Activated CD8-positive, alpha-beta memory T cell treated with anti-CD3 and anti-CD28 coated beads, Interleukin-2, amount 10 ng/mL, durations not matched to agents 7 days and 5 days (primary cell): ENCODE results near the gene RASGRP1. TPM values are rescaled to one million over a fixed set of nuclear protein-coding genes. Genes with fewer than 3 reads are reported as not detected.

Experiments
- ATAC-seq: fragments of 150-1000 bp; cut with Tn5 transposase; one replicate; pipeline ENCODE4 v1.10.0; 2021; ENCODE audit warnings: moderate library complexity
- CTCF ChIA-PET: fragments of 350-600 bp; sonication (Branson Sonifier 250); formaldehyde crosslinking; loops from one replicate; lab custom pipeline; 2021; ENCODE audit warnings: antibody characterized with exemption; lab: Charles Lee
- DNase-seq: peaks from one replicate; pipeline ENCODE4 v3.0.0-alpha.2; 2020
- H3K27ac Mint-ChIP-seq: one replicate; pipeline ENCODE4 v1.8.0; 2021; ENCODE audit warnings: mild to moderate bottlenecking, mixed read lengths
- H3K27me3 Mint-ChIP-seq: one replicate; pipeline ENCODE4 v1.8.0; 2021; ENCODE audit warnings: mixed read lengths
- H3K36me3 Mint-ChIP-seq: one replicate; pipeline ENCODE4 v1.8.0; 2021; ENCODE audit warnings: mild to moderate bottlenecking, mixed read lengths
- H3K4me1 Mint-ChIP-seq: one replicate; pipeline ENCODE4 v1.8.0; 2021; ENCODE audit warnings: mixed read lengths
- H3K4me3 Mint-ChIP-seq: one replicate; pipeline ENCODE4 v1.8.0; 2021; ENCODE audit warnings: mild to moderate bottlenecking, moderate library complexity, mixed read lengths
- H3K9me3 Mint-ChIP-seq: one replicate; pipeline ENCODE4 v1.8.0; 2022; ENCODE audit warnings: low read depth, mixed read lengths
- total RNA-seq, 2 experiments: library from RNA; stranded (reverse); gene quantifications; one replicate each; pipeline ENCODE4 v1.2.3, GENCODE V29; 2021

The RASGRP1 gene
- total RNA-seq, 2 experiments from 2014 or later, result 143 to 202 TPM

DNA sequence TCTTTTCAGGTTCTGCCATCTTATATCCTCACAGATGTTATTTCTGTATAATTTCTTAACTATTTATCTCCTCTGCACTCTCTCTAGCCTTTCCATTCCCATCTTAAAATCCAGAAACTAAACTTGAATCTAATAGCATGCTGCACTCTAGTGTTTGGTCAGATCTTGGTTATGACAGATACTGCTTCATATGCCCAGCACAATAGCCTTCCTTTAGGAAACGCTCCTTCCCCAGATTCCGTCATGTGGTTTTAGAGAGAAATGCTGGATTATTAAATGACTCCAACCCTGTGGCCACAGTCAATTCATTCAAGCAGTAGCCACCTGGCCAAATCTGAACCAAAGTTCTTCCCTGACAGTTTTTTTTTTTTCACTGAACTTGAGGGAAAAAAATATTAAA, 19.4 kb downstream of the RASGRP1 start:
- ATAC-seq (no peak), DNase-seq (no peak)
- CTCF ChIA-PET, result interaction anchor here (1.0 kb wide), 1 partner anchor 146 kb away, joined by 5 read pairs; no protein-coding TSS in a partner anchor
- H3K4me3 Mint-ChIP-seq, result no peak overlapping the region
- peaks cover 84% of the 10 kb centered on the region for H3K4me1 Mint-ChIP-seq
- no peaks in the 10 kb centered on the region for H3K27me3 Mint-ChIP-seq
- H3K36me3 Mint-ChIP-seq, result peaks cover 76% of the 10 kb centered on the region
- H3K9me3 Mint-ChIP-seq, result no peaks in the 10 kb centered on the region
- H3K27ac Mint-ChIP-seq, result peak overlapping the region; percentile 5

DNA sequence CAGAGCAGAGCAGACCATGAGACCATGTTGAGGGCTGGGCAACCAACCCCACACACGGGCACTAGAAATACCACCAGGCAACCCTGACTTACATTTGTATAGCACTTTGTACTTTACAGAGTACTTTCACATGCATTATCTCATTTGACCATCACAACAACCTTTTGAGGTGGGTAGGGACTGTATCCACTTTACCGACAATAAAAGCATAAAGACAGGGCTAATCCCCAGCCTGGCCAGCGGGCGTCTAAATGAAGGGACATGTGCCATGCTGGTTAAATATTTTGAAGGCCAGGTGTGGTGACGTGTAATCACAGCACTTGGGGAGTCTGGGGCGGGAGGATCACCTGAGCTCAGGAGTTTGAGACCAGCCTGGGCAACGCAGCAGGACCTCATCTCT, 23.6 kb downstream of the RASGRP1 start:
- no peak overlapping the region for H3K4me3 Mint-ChIP-seq
- ATAC-seq (no peak), DNase-seq (no peak)
- CTCF ChIA-PET, result interaction anchor here (1.1 to 2.2 kb wide), 5 partner anchors 23 to 155 kb away, joined by 3 to 8 read pairs (median 5); partner anchors contain the start of gene RASGRP1
- H3K9me3 Mint-ChIP-seq, result no peaks in the 10 kb centered on the region
- H3K27ac Mint-ChIP-seq, result peak overlapping the region; percentile 25
- peaks cover 87% of the 10 kb centered on the region for H3K4me1 Mint-ChIP-seq
- peaks cover 69% of the 10 kb centered on the region for H3K36me3 Mint-ChIP-seq
- no peaks in the 10 kb centered on the region for H3K27me3 Mint-ChIP-seq

DNA sequence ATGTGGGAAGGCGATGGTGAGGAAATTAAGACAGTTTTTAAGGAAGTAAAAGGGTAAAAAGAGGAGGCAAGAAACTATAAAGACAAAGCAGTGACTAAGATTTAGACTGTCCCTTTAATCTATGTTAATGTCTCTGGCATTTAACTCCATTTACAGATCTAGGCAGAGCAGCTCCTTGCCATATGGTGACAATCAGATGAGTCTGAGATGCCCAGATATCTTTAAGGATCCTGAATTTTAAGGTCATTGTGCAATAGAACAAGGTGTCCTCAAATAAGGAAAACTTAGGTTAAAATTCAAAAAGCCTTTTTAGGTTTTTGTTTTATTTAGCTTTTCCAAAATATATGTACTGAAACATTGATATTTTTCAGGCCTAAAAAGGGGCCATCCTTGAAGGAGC, 24.1 kb downstream of the RASGRP1 start:
- ATAC-seq (no peak), DNase-seq (no peak)
- Mint-ChIP-seq H3K4me1 (peaks cover 90% of the 10 kb centered on the region), H3K27ac (peak overlapping the region; percentile 76), H3K9me3 (no peaks in the 10 kb centered on the region), H3K27me3 (no peaks in the 10 kb centered on the region), H3K4me3 (no peak overlapping the region), H3K36me3 (peaks cover 72% of the 10 kb centered on the region)
- CTCF ChIA-PET, result interaction anchor here (1.2 kb wide), 1 partner anchor 147 kb away, joined by 3 read pairs; no protein-coding TSS in a partner anchor

DNA sequence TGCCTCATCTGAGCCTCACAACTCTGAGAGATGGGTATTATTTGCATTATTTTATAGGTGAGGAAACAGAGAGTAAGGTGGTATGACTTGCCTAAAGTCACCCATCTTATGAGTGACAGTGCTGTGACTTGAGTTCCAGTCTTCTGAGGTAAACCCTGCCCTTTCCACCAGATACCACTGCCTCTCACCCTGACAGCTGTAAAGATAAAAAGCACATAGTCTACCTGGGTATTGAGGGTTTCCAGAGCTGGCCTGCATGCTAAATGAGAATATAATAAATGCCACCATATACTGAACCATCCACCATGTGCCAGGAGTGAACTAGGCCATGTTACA, 25.6 kb downstream of the RASGRP1 start:
- DNase-seq (peak; percentile 64), ATAC-seq (peak; percentile 76)
- CTCF ChIA-PET, result interaction anchor here (1.0 to 2.6 kb wide), 4 partner anchors 24 to 161 kb away, joined by 3 to 12 read pairs (median 3); partner anchors contain the start of gene RASGRP1
- Mint-ChIP-seq H3K27me3 (no peaks in the 10 kb centered on the region), H3K4me1 (peaks cover 90% of the 10 kb centered on the region), H3K4me3 (peak overlapping the region; percentile 47), H3K36me3 (peaks cover 70% of the 10 kb centered on the region), H3K27ac (peak overlapping the region; percentile 85), H3K9me3 (no peaks in the 10 kb centered on the region)

GRCh38 chr15:38538328-38539007, 26.1 kb downstream of the RASGRP1 start:
- Mint-ChIP-seq H3K4me1 (peaks cover 90% of the 10 kb centered on the region), H3K36me3 (peaks cover 71% of the 10 kb centered on the region), H3K27me3 (no peaks in the 10 kb centered on the region), H3K27ac (peak overlapping the region; percentile 85), H3K9me3 (no peaks in the 10 kb centered on the region), H3K4me3 (peak overlapping the region; percentile 47)
- ATAC-seq, result peak; percentile 56
- CTCF ChIA-PET, result interaction anchor here (0.9 to 2.6 kb wide), 5 partner anchors 24 to 161 kb away, joined by 3 to 12 read pairs (median 3); partner anchors contain the start of gene RASGRP1
- DNase-seq, result peak; percentile 62

DNA sequence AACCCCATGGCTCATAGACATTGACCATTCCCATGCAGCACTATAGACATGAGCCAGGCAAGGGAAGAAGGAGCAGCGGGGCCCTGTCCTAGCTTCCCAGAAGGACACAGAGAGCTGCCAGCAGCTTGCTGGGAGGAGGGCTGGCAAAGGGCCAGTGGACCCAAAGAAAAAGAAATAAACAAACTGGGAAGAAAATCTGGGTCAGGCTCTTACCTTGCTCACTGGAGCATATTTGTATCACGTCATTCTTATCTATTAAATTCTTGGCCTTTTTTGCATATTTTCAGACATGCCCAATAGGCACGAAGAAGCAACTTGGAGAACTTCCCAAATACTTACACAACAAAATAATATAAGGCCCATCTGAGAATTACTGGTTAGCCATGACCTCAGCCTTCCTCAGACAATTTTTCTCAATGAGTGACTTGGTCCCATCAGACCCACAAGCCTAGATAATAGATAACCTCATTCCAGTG, 28.4 kb downstream of the RASGRP1 start:
- H3K27me3 Mint-ChIP-seq, result no peaks in the 10 kb centered on the region
- ATAC-seq (no peak), DNase-seq (no peak)
- H3K9me3 Mint-ChIP-seq, result no peaks in the 10 kb centered on the region
- H3K27ac Mint-ChIP-seq, result peak overlapping the region; percentile 44
- H3K4me3 Mint-ChIP-seq, result no peak overlapping the region
- peaks cover 96% of the 10 kb centered on the region for H3K4me1 Mint-ChIP-seq
- CTCF ChIA-PET, result interaction anchor here (0.8 to 1.3 kb wide), 2 partner anchors 31 to 96 kb away, joined by 4 read pairs; no protein-coding TSS in a partner anchor
- H3K36me3 Mint-ChIP-seq, result peaks cover 77% of the 10 kb centered on the region

DNA sequence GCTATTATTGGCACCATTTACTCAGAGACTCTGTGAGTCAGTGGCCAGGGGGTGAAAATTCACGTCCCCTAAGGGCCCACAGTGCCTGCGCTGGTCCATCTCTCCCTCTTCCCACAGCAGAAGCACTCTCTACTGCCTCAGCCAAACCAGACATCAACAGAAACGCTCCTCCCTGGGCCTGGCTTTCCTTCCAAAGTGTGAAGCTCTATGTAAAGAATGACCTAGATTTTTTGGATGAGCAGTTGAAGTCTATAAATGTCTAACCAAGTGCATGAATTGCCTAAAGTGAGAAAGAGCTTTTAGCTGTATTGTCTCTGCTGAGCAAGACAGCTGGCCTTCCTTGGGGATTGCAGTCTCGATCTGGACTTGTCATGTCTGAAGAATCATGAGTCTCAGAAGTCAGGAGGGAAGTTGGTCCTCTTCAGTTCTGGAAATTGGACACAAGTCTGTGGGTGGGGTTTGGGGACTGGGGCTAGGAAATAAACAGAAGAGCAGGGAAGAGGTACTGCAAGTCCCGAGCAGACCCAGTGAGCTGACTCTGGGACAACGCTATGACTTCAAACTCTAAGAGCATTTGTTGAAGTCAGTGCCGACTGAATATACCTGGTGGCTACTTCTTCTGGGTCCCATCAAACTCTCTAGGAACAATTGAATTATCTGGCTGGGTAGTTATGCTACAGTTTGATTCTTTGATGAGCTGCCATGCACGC, 29.0 kb downstream of the RASGRP1 start:
- H3K4me3 Mint-ChIP-seq, result no peak overlapping the region
- DNase-seq (no peak), ATAC-seq (no peak)
- CTCF ChIA-PET, result interaction anchor here (0.8 to 2.1 kb wide), 4 partner anchors 30 to 117 kb away, joined by 3 to 5 read pairs (median 4); no protein-coding TSS in a partner anchor
- H3K9me3 Mint-ChIP-seq, result no peaks in the 10 kb centered on the region
- peaks cover 78% of the 10 kb centered on the region for H3K36me3 Mint-ChIP-seq
- peak overlapping the region; percentile 79 for H3K27ac Mint-ChIP-seq
- H3K27me3 Mint-ChIP-seq, result no peaks in the 10 kb centered on the region
- H3K4me1 Mint-ChIP-seq, result peaks cover 97% of the 10 kb centered on the region

DNA sequence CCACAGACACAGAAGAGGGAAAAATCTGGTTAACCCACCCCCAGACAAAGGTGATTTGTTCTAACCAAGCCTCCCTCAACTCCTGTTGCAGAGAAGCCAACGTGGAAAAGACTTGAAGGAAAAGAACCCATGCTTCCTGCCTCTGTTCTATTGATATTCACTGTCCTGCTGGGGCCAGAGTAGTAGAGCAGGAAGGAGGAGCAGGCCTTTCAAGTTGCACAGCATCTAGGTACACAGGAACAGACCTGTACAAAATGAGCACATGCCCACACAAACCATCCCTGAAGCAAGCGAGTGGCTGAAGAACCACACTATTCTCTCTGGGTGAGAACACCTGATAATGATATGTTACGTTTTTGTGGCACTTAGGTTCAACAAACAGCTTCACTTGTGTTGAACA, 29.9 kb downstream of the RASGRP1 start:
- Mint-ChIP-seq H3K27ac (peak overlapping the region; percentile 79), H3K9me3 (no peaks in the 10 kb centered on the region), H3K36me3 (peaks cover 81% of the 10 kb centered on the region), H3K4me3 (no peak overlapping the region), H3K27me3 (no peaks in the 10 kb centered on the region), H3K4me1 (peaks cover 99% of the 10 kb centered on the region)
- CTCF ChIA-PET, result interaction anchor here (0.6 to 2.1 kb wide), 11 partner anchors 24 to 1046 kb away, joined by 3 to 7 read pairs (median 4); partner anchors contain the start of genes RASGRP1 and THBS1
- DNase-seq, result no peak
- ATAC-seq, result no peak

DNA sequence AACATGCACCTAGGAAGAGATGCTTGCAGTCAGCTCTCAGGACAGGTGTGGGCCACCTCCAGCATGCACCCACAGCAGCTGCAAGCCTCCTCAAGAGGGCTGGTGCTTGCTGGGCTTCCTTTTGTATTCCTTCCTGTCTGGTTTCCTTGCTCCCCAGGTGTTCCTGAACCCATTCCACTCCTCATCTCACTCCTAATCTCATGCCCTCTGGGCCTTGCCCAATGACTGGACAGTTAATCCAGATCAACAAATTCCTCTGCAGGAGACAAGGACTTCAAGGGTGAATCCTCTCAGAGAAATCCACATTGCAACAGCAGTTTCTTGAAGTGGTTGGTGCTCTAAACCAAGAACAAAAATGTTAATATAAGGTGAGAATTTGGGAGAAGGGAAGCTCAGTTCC, 30.7 kb downstream of the RASGRP1 start:
- peaks cover 86% of the 10 kb centered on the region for H3K36me3 Mint-ChIP-seq
- ATAC-seq, result peak; percentile 11
- H3K9me3 Mint-ChIP-seq, result no peaks in the 10 kb centered on the region
- no peaks in the 10 kb centered on the region for H3K27me3 Mint-ChIP-seq
- CTCF ChIA-PET, result interaction anchor here (0.9 to 2.1 kb wide), 9 partner anchors 12 to 1047 kb away, joined by 3 to 7 read pairs (median 5); partner anchors contain the start of genes RASGRP1 and THBS1
- H3K27ac Mint-ChIP-seq, result peak overlapping the region; percentile 79
- DNase-seq, result no peak
- H3K4me3 Mint-ChIP-seq, result no peak overlapping the region
- peaks cover 100% of the 10 kb centered on the region for H3K4me1 Mint-ChIP-seq

- Mint-ChIP-seq H3K27me3 (no peaks in the 10 kb centered on the region), H3K36me3 (peaks cover 87% of the 10 kb centered on the region), H3K9me3 (no peaks in the 10 kb centered on the region), H3K4me1 (peaks cover 99% of the 10 kb centered on the region), H3K27ac (peak overlapping the region; percentile 79), H3K4me3 (no peak overlapping the region)
- DNase-seq (no peak), ATAC-seq (no peak)
- CTCF ChIA-PET, result interaction anchor here (0.9 to 1.8 kb wide), 8 partner anchors 12 to 1047 kb away, joined by 3 to 7 read pairs (median 5); partner anchors contain the start of genes RASGRP1 and THBS1
These were observed 31.1 kb downstream of the RASGRP1 start for GRCh38 chr15:38533416-38533915.

DNA sequence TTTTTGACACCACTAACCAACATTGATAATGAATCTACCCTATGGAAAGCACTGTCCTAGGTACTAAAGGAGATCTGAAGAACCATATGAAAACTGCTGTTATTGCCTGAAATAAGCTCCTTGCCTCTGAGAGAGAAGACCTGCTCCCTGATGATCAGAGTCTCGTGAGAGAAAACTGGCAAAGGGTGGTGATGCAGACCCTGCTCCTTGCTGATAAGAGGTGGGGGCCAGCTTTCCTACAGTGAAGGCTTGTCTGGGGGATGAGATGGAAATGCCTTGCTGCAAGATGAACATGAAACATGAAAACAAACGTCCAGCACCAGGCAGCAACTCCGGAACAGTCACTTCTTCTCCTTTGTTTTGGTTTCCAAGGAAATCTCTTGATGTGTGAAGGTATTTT, 31.9 kb downstream of the RASGRP1 start:
- H3K36me3 Mint-ChIP-seq, result peaks cover 88% of the 10 kb centered on the region
- H3K4me3 Mint-ChIP-seq, result no peak overlapping the region
- DNase-seq (no peak), ATAC-seq (no peak)
- CTCF ChIA-PET, result interaction anchor here (0.9 to 1.6 kb wide), 3 partner anchors 11 to 152 kb away, joined by 4 to 5 read pairs (median 5); no protein-coding TSS in a partner anchor
- H3K4me1 Mint-ChIP-seq, result peaks cover 98% of the 10 kb centered on the region
- no peaks in the 10 kb centered on the region for H3K27me3 Mint-ChIP-seq
- no peaks in the 10 kb centered on the region for H3K9me3 Mint-ChIP-seq
- peak overlapping the region; percentile 79 for H3K27ac Mint-ChIP-seq

DNA sequence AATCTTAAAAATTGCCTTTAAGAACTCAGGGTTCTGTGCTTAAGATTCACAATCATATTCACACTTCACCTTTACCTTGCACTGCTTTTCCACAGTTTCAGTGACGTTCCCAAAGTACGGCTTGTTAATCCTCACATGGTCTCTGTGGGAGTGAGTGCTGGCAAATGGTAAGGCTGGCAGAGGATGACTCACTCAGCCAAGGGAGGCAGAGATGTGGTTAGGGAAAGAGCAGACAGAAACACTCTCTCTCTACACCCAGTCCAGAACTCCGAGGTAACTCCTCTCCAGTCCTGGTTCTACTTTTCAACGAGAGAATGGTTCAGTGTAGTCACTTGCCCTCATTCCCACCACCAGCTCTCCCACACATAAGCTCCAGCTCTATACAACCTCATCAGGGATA, 33.1 kb downstream of the RASGRP1 start:
- Mint-ChIP-seq H3K9me3 (no peaks in the 10 kb centered on the region), H3K36me3 (peaks cover 88% of the 10 kb centered on the region), H3K27ac (no peak overlapping the region), H3K4me3 (no peak overlapping the region), H3K4me1 (peaks cover 93% of the 10 kb centered on the region), H3K27me3 (no peaks in the 10 kb centered on the region)
- DNase-seq (no peak), ATAC-seq (no peak)
- CTCF ChIA-PET, result interaction anchor here (1.0 to 3.0 kb wide), 5 partner anchors 32 to 168 kb away, joined by 3 to 8 read pairs (median 5); no protein-coding TSS in a partner anchor

- DNase-seq (no peak), ATAC-seq (peak; percentile 56)
- Mint-ChIP-seq H3K27ac (peak overlapping the region; percentile 71), H3K4me3 (no peak overlapping the region), H3K27me3 (no peaks in the 10 kb centered on the region), H3K36me3 (peaks cover 87% of the 10 kb centered on the region), H3K9me3 (no peaks in the 10 kb centered on the region), H3K4me1 (peaks cover 92% of the 10 kb centered on the region)
- CTCF ChIA-PET, result interaction anchor here (3.0 kb wide), 1 partner anchor 89 kb away, joined by 8 read pairs; no protein-coding TSS in a partner anchor
These were observed 34.5 kb downstream of the RASGRP1 start for GRCh38 chr15:38530113-38530512.
